ENCODE measurements around the gene GRN. TPM values are rescaled to one million over a fixed set of nuclear protein-coding genes. Genes with fewer than 3 reads are reported as not detected.

GRN gene
- total RNA-seq, 1 donor from 2014 or later, result 88.7 TPM

DNA sequence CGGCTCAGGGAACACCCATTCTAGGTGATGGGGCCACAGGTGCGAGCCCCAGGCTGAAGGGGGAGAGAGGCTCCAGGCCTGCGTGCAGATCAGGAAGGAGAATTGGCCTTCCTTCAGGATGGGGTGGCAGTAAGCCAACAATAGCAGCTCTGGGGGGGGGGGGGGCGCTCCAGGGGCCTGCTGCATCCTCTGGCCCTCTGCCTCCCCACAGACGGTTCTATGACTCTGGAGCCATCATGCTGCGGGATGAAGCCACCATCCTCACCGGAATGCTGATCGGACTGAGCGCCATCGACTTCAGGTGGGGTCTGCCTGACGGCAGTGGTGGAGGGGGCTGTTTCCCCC lies 30.6 kb upstream of the GRN start:
- Mint-ChIP-seq H3K36me3 (ENCODE audit: unreplicated experiment) (peaks cover 17% of the 10 kb centered on the region), H3K4me3 (ENCODE audit: unreplicated experiment) (peak overlapping the region; percentile 59), H3K27ac (ENCODE audit: unreplicated experiment) (no peak overlapping the region), H3K27me3 (ENCODE audit: unreplicated experiment) (peaks cover 17% of the 10 kb centered on the region), H3K4me1 (ENCODE audit: low read depth, unreplicated experiment) (peaks cover 36% of the 10 kb centered on the region), H3K9me3 (ENCODE audit: unreplicated experiment) (peaks cover 20% of the 10 kb centered on the region)
- DNase-seq, result no peak
- TF ChIP-seq CTCF (IDR thresholded peaks at IDR 0.05; ENCODE audit: partially characterized antibody, unreplicated experiment), result no peak

GRCh38 chr17:44314869-44315661 lies 30.0 kb upstream of the GRN start:
- Mint-ChIP-seq H3K27ac (ENCODE audit: unreplicated experiment) (peak overlapping the region; percentile 72), H3K36me3 (ENCODE audit: unreplicated experiment) (peaks cover 17% of the 10 kb centered on the region), H3K9me3 (ENCODE audit: unreplicated experiment) (peaks cover 21% of the 10 kb centered on the region), H3K4me1 (ENCODE audit: low read depth, unreplicated experiment) (peaks cover 31% of the 10 kb centered on the region), H3K27me3 (ENCODE audit: unreplicated experiment) (peaks cover 13% of the 10 kb centered on the region), H3K4me3 (ENCODE audit: unreplicated experiment) (peak overlapping the region; percentile 81)
- DNase-seq, result peak; percentile 65
- no peak for TF ChIP-seq CTCF (IDR thresholded peaks at IDR 0.05; ENCODE audit: partially characterized antibody, unreplicated experiment)

GRCh38 chr17:44315760-44316731 lies 29.1 kb upstream of the GRN start:
- Mint-ChIP-seq H3K36me3 (ENCODE audit: unreplicated experiment) (peaks cover 17% of the 10 kb centered on the region), H3K4me1 (ENCODE audit: low read depth, unreplicated experiment) (peaks cover 25% of the 10 kb centered on the region), H3K27me3 (ENCODE audit: unreplicated experiment) (peaks cover 11% of the 10 kb centered on the region), H3K27ac (ENCODE audit: unreplicated experiment) (peak overlapping the region; percentile 72), H3K9me3 (ENCODE audit: unreplicated experiment) (peaks cover 20% of the 10 kb centered on the region), H3K4me3 (ENCODE audit: unreplicated experiment) (peak overlapping the region; percentile 81)
- no peak for TF ChIP-seq CTCF (IDR thresholded peaks at IDR 0.05; ENCODE audit: partially characterized antibody, unreplicated experiment)
- peak; percentile 52 for DNase-seq

- Mint-ChIP-seq H3K36me3 (ENCODE audit: unreplicated experiment) (peaks cover 17% of the 10 kb centered on the region), H3K9me3 (ENCODE audit: unreplicated experiment) (peaks cover 21% of the 10 kb centered on the region), H3K27me3 (ENCODE audit: unreplicated experiment) (peaks cover 12% of the 10 kb centered on the region), H3K27ac (ENCODE audit: unreplicated experiment) (peak overlapping the region; percentile 62), H3K4me3 (ENCODE audit: unreplicated experiment) (peak overlapping the region; percentile 35), H3K4me1 (ENCODE audit: low read depth, unreplicated experiment) (peaks cover 14% of the 10 kb centered on the region)
- DNase-seq, result no peak
- TF ChIP-seq CTCF (IDR thresholded peaks at IDR 0.05; ENCODE audit: partially characterized antibody, unreplicated experiment), result no peak
Observed at GRCh38 chr17:44317545-44317944, 27.6 kb upstream of the GRN start.
